Iris pigment epithelial cell (primary cell): Measurements from ENCODE around the gene PITX2.

Experiments used
- DNase-seq: peaks from one replicate; pipeline ENCODE4 v3.0.0-alpha.2; 2011; ENCODE audit warnings: low read depth

PITX2 gene

GRCh38 chr4:110622841-110623717 lies at the start of gene PITX2:
Gene PITX2 (minus strand): TSS chr4:110623077. CDS start chr4:110622460, 617 bp downstream.
- DNase-seq = peak; percentile 100

DNA sequence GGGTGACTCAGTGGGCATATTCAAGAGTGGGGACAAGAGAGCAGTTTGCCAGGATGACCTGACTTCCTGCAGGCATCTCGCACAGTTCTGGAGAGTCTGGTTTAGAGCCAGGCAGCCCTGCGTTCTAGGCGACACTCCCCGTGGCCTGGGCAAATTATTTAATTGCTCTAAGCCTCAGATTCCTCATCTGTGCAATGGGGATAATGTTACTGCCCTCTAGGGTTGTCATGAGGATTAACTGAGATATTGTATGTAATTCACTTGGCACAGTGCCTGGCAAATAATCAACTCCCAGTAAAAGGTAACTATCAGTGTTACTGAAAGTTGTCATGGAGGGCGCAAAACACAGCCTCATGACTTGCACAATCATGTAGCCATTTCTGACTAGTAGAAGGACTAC lies 48.8 kb upstream of the PITX2 start:
- no peak for DNase-seq

DNA sequence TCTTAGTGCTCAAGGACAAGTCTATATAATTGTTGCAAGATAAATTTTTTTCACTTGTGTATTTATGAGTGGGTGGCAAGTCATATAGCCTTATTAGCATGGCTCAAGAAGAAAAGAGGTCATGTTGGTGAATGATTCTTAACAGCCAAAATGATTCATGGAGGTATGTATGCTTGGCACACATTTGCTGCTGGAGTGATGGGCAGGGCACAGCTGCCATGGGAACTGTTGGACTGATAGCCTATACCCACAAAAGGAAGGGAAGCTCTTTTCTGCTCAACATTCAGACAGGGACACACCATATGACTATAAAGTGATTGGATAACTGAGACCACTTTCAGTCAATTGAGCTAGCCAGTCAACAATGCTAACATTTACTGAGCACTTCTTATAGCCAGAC lies 46.8 kb upstream of the PITX2 start:
- no peak for DNase-seq

- DNase-seq = no peak
Measured at GRCh38 chr4:110668463-110669235, 45.8 kb upstream of the PITX2 start.

GRCh38 chr4:110667670-110668069 lies 44.8 kb upstream of the PITX2 start:
- no peak for DNase-seq

- DNase-seq = no peak
Measured at GRCh38 chr4:110666030-110666429, 43.2 kb upstream of the PITX2 start.

- DNase-seq = peak; percentile 87
Measured at GRCh38 chr4:110663738-110664444, 41.0 kb upstream of the PITX2 start.

DNA sequence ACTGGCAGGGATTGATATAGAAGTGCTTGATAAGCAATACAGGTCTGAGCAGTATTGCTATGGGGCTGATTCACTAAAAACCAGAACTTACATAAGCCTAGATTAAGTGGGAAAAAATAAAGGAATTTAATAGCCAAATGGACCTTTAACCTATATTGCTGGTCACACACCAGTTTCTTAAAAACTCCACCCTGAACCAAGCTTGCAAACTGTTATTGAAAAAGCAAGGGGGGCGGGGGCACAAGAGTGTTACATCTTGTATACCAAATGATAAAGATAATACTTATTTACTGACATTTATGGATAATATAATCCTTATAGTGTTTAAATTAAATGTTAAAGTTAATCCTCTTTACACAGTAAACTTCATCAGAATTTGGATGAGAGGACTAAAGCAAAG lies 40.3 kb upstream of the PITX2 start:
- no peak for DNase-seq

- no peak for DNase-seq
Measured at GRCh38 chr4:110660755-110661154, 37.9 kb upstream of the PITX2 start.

GRCh38 chr4:110654254-110654635 lies 31.4 kb upstream of the PITX2 start:
- peak; percentile 80 for DNase-seq

DNA sequence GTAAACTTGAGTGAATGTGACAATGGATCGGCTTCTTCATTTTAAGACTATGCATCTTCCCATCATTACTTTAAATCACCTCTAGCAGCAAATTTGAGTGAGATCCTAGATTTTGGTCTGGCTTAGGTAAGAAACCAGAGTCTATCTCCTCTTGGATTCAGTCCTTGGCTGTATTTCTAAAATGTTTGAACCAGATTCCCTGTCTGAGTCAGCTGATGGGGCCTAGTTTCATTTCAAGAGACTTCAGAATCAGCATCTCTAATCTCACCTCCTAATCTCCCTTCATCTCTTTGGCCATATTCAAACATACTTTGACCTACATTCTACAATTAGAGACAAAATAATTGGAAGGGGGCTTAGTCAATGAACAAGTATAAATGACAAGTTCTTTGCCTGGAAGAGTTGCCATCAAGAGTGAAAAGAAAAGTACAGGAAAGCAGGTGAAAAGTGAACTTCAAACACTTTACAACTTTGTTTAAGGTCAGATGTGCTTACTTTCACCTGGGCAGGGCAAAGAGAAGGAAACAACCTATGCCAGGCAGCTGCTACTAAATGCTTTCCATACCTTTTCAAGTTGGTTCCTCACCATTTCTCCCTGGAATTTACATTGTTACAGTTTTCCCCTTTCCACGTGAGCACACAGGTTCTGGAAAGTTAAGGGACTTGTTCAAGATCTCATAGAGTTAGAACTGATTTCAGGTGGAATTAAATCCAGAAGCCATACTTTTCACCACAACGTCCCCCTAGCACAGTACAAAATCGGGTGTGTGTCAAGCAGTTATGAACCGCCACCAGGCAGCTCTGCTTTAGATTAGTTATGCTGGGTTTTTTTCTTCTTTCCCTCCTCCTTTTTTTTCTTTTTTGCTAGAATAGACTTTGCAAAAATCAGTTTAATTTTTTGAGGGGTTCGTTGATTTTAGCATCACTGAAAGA lies 30.7 kb upstream of the PITX2 start:
- no peak for DNase-seq

DNA sequence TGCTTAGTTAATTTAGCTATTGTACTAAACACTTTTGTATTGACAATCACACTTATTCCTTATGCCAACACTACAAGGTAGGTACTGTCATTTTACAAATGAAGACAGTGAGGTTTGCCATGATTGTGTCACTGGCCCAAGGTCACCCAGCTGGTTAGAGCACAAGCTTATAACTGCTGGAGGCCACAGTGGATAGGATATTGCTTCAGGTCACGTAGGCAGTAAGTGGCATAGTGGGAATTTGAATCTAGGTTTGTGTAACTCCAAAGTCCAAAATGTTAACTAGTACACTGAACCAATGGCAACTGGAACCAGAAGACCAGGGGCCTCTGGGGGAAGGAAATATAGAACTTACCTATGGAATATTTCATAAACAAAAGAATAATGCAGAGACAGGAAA lies 21.1 kb upstream of the PITX2 start:
- DNase-seq = no peak

- no peak for DNase-seq
Measured at GRCh38 chr4:110643096-110643495, 20.2 kb upstream of the PITX2 start.

GRCh38 chr4:110641218-110641617 lies 18.3 kb upstream of the PITX2 start:
- peak; percentile 42 for DNase-seq

GRCh38 chr4:110640576-110640975 lies 17.7 kb upstream of the PITX2 start:
- peak; percentile 56 for DNase-seq

- peak; percentile 62 for DNase-seq
Measured at GRCh38 chr4:110639207-110640090, 16.6 kb upstream of the PITX2 start.

GRCh38 chr4:110638089-110638746 lies 15.3 kb upstream of the PITX2 start:
- DNase-seq = peak; percentile 42

- DNase-seq = peak; percentile 71
Measured at GRCh38 chr4:110637408-110638088, 14.7 kb upstream of the PITX2 start.

GRCh38 chr4:110636680-110637407 lies 14.0 kb upstream of the PITX2 start:
- DNase-seq = peak; percentile 92
